ENCODE data around the gene TMPRSS13.
A peak's percentile ranks its signal among the peaks of the same experiment; 100 is the strongest.
"Not testable (repeated sequence)": the region's sequence is repeated elsewhere in the genome, so short reads cannot be mapped to it uniquely, and the experiment has no call there.

Gene TMPRSS13

DNA sequence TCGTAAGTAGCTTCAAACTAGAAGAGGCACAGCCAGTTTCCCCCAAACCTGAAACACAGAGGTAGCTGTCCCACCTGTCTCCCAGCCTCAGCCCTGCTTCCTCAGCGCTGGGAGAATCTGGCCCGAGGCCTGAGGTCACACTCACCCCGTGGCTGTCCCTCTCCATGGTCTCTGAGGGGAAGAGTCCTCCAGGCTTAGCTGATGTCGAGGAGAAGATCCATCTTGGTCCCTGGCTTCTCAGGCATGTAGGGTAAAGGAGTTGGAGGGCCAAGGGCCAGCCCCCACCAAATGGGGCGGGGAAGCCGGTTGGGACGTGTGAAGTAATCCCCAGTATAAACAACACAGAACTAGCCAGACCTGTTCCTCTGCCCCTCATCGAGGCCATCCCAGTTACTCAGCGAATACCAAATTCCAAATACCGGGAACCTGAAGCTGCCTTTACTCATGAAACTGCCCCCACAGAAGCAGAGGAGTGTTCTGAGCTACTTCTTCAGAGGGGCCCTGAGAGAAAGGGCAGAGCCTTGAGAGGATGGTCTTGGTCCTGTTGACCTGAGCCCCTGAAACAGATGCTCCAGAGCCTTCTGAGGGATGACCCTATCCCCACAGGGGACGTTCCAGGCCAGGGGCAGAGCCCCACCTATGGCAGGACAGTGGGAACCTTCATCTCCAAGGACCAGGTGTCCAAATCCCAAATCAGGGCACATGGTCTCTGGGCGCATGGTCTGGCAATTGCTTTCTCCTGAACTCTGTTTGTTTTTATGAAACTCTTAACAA lies at the start of gene TMPRSS13:
Gene TMPRSS13, minus strand, starts transcription at position 261 of the 774 bp plus-strand sequence. Its CDS starts 95 bp downstream, at position 166.
- Mint-ChIP-seq H3K27ac (peak within 1 kb of the TSS; percentile 99), H3K9me3 (no peaks in the 10 kb centered on the region), H3K27me3 (peaks cover 3% of the 10 kb centered on the region), H3K4me3 (peak within 1 kb of the TSS; percentile 46), H3K4me1 (ENCODE audit: low read depth) (peaks cover 65% of the 10 kb centered on the region), H3K36me3 (ENCODE audit: low read depth) (no peaks in the 10 kb centered on the region)

- H3K9me3 Mint-ChIP-seq, result no peaks in the 10 kb centered on the region
- no peaks in the 10 kb centered on the region for H3K27me3 Mint-ChIP-seq
- H3K36me3 Mint-ChIP-seq (ENCODE audit: low read depth), result peaks cover 20% of the 10 kb centered on the region
- peak overlapping the region; percentile 56 for H3K4me3 Mint-ChIP-seq
- H3K27ac Mint-ChIP-seq, result peak overlapping the region; percentile 77
- peaks cover 92% of the 10 kb centered on the region for H3K4me1 Mint-ChIP-seq (ENCODE audit: low read depth)
These were observed 49.8 kb upstream of the TMPRSS13 start for GRCh38 chr11:117978991-117979390.

DNA sequence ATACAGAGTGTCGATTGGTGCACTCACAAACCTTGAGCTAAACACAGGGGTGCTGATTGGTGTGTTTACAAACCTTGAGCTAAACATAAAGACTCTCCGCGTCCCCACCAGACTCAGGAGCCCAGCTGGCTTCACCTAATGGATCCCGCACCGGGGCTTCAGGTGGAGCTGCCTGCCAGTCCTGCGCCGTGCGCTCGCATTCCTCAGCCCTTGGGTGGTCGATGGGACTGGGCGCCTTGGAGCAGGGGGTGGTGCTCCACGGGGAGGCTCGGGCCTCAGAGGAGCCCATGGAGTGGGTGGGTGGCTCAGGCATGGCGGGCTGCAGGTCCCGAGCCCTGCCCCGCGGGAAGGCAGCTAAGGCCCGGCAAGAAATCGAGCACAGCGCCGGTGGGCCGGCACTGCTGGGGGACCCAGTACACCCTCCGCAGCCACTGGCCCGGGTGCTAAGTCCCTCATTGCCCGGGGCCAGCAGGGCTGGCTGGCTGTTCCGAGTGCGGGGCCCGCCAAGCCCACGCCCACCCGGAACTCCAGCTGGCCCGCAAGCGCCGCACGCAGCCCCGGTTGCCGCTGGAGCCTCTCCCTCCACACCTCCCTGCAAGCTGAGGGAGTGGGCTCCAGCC lies 49.2 kb upstream of the TMPRSS13 start:
- peak overlapping the region; percentile 79 for H3K4me3 Mint-ChIP-seq

GRCh38 chr11:117977612-117978264 lies 48.5 kb upstream of the TMPRSS13 start:
- Mint-ChIP-seq H3K4me3 (peak overlapping the region; percentile 79), H3K36me3 (ENCODE audit: low read depth) (peaks cover 18% of the 10 kb centered on the region), H3K4me1 (ENCODE audit: low read depth) (peaks cover 91% of the 10 kb centered on the region), H3K27ac (peak overlapping the region; percentile 89)
- not testable (repeated sequence) for H3K27me3 Mint-ChIP-seq, H3K9me3 Mint-ChIP-seq

More for the DNA sequence above, 49.2 kb upstream of the TMPRSS13 start:
- Mint-ChIP-seq H3K4me1 (ENCODE audit: low read depth) (peaks cover 91% of the 10 kb centered on the region), H3K36me3 (ENCODE audit: low read depth) (peaks cover 18% of the 10 kb centered on the region), H3K27ac (peak overlapping the region; percentile 89)
- not testable (repeated sequence) for H3K27me3 Mint-ChIP-seq, H3K9me3 Mint-ChIP-seq

GRCh38 chr11:117977029-117977428 lies 47.8 kb upstream of the TMPRSS13 start:
- peaks cover 18% of the 10 kb centered on the region for H3K36me3 Mint-ChIP-seq (ENCODE audit: low read depth)
- H3K4me1 Mint-ChIP-seq (ENCODE audit: low read depth), result peaks cover 91% of the 10 kb centered on the region
- no peaks in the 10 kb centered on the region for H3K27me3 Mint-ChIP-seq
- H3K27ac Mint-ChIP-seq, result peak overlapping the region; percentile 50
- H3K9me3 Mint-ChIP-seq, result no peaks in the 10 kb centered on the region
- H3K4me3 Mint-ChIP-seq, result peak overlapping the region; percentile 79

DNA sequence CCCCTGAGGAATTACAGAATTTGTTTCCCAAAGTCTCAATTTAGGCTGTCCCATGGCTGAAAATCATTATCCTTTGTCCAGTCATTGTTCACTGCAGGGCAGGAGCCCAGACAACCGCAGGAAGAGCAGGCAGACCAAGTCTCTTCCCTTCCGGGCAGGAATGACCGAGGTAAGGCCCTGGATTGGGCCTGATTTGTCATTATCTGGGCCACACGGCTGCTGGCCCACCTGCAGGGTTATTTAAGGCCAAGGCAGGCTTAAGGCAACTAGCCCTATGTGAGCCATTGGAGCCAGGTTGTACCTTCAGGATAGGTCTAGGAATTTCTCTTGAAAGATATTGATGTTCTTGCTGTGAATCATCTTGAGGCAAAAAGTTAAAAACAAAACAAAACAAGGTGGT lies 47.2 kb upstream of the TMPRSS13 start:
- no peak overlapping the region for H3K4me3 Mint-ChIP-seq
- peaks cover 90% of the 10 kb centered on the region for H3K4me1 Mint-ChIP-seq (ENCODE audit: low read depth)
- H3K36me3 Mint-ChIP-seq (ENCODE audit: low read depth), result peaks cover 18% of the 10 kb centered on the region
- no peak overlapping the region for H3K27ac Mint-ChIP-seq
- no peaks in the 10 kb centered on the region for H3K9me3 Mint-ChIP-seq
- no peaks in the 10 kb centered on the region for H3K27me3 Mint-ChIP-seq

DNA sequence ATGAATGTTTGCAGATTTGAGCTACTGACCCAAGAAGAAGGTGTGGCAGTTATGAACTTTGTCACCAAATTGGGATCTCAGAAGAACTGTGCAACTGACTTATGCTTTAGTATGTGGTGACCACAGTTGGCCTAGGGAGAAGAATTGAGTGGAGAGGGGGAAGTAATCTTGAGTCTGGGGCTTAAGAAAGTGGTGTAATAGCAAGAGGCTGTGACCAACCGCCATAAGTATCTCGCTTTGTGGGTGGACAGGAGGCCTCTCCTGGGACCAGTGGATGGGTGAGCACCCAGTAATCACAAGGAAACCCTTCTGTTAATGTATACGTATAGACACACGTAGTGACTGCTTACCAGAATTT lies 44.3 kb upstream of the TMPRSS13 start:
- H3K27me3 Mint-ChIP-seq, result no peaks in the 10 kb centered on the region
- no peaks in the 10 kb centered on the region for H3K9me3 Mint-ChIP-seq
- peaks cover 18% of the 10 kb centered on the region for H3K36me3 Mint-ChIP-seq (ENCODE audit: low read depth)
- H3K4me3 Mint-ChIP-seq, result no peak overlapping the region
- H3K4me1 Mint-ChIP-seq (ENCODE audit: low read depth), result peaks cover 94% of the 10 kb centered on the region
- H3K27ac Mint-ChIP-seq, result peak overlapping the region; percentile 4

GRCh38 chr11:117972629-117973502 lies 43.7 kb upstream of the TMPRSS13 start:
- Mint-ChIP-seq H3K27me3 (no peaks in the 10 kb centered on the region), H3K4me1 (ENCODE audit: low read depth) (peaks cover 91% of the 10 kb centered on the region), H3K27ac (peak overlapping the region; percentile 4), H3K9me3 (no peaks in the 10 kb centered on the region), H3K4me3 (no peak overlapping the region), H3K36me3 (ENCODE audit: low read depth) (peaks cover 16% of the 10 kb centered on the region)

GRCh38 chr11:117972044-117972443 lies 42.8 kb upstream of the TMPRSS13 start:
- no peaks in the 10 kb centered on the region for H3K9me3 Mint-ChIP-seq
- no peak overlapping the region for H3K27ac Mint-ChIP-seq
- H3K4me3 Mint-ChIP-seq, result no peak overlapping the region
- no peaks in the 10 kb centered on the region for H3K27me3 Mint-ChIP-seq
- peaks cover 7% of the 10 kb centered on the region for H3K36me3 Mint-ChIP-seq (ENCODE audit: low read depth)
- peaks cover 83% of the 10 kb centered on the region for H3K4me1 Mint-ChIP-seq (ENCODE audit: low read depth)

DNA sequence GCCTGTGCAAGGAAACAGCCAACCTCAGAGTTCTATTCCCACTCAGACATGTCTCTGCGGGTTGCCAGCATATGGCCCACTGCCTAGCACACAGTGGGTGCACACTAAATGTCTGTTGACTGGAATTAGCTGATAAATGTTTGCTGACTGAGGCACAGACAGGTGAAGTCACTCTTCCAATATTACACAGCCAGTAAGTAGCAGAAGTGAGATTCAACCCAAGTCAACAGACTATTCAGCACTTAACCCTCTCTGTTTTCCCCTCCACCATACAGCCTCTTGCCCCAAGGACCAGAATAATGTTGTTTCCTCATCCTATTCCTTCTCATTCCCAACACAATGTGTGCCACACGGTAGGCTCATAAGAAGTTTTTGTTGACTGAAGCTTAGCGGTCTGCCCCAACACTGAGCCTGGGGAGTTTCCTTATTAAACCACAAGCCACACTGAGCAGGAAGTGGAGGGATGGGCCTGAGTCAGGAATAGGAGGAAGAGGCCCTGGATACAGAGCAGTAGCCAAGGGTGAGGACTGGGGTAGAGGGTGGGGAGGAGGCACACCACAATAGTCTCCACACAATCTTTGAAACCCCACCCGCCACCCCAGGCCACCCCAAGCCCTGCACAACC lies 41.3 kb upstream of the TMPRSS13 start:
- H3K4me3 Mint-ChIP-seq, result peak overlapping the region; percentile 53
- no peaks in the 10 kb centered on the region for H3K9me3 Mint-ChIP-seq
- H3K4me1 Mint-ChIP-seq (ENCODE audit: low read depth), result peaks cover 71% of the 10 kb centered on the region
- no peaks in the 10 kb centered on the region for H3K27me3 Mint-ChIP-seq
- peak overlapping the region; percentile 86 for H3K27ac Mint-ChIP-seq
- no peaks in the 10 kb centered on the region for H3K36me3 Mint-ChIP-seq (ENCODE audit: low read depth)

GRCh38 chr11:117969160-117969991 lies 40.2 kb upstream of the TMPRSS13 start:
- peak overlapping the region; percentile 43 for H3K27ac Mint-ChIP-seq
- no peaks in the 10 kb centered on the region for H3K27me3 Mint-ChIP-seq
- no peaks in the 10 kb centered on the region for H3K9me3 Mint-ChIP-seq
- no peak overlapping the region for H3K4me3 Mint-ChIP-seq
- no peaks in the 10 kb centered on the region for H3K36me3 Mint-ChIP-seq (ENCODE audit: low read depth)
- peaks cover 61% of the 10 kb centered on the region for H3K4me1 Mint-ChIP-seq (ENCODE audit: low read depth)

DNA sequence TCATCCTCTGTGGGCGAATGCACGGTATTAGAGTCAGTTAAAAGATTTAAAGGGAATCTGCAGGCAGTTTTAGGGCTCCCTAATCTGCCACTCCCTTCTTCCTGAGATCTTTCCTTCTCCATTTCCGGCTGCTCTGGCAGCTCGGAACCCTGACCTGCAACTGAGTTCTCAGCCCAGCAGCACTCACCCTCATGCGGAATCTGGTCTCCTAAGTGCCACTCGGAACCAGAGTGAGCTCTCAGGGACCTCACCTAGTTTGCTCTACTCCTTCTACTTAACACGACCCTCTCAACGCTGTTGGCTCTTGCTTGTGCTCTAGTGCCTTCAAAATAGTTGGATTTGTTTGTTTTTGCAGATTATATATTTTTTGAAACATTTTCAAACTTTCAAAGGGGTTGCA lies 37.7 kb upstream of the TMPRSS13 start:
- no peaks in the 10 kb centered on the region for H3K9me3 Mint-ChIP-seq
- no peaks in the 10 kb centered on the region for H3K36me3 Mint-ChIP-seq (ENCODE audit: low read depth)
- H3K4me3 Mint-ChIP-seq, result no peak overlapping the region
- H3K27ac Mint-ChIP-seq, result no peak overlapping the region
- no peaks in the 10 kb centered on the region for H3K27me3 Mint-ChIP-seq
- peaks cover 43% of the 10 kb centered on the region for H3K4me1 Mint-ChIP-seq (ENCODE audit: low read depth)

DNA sequence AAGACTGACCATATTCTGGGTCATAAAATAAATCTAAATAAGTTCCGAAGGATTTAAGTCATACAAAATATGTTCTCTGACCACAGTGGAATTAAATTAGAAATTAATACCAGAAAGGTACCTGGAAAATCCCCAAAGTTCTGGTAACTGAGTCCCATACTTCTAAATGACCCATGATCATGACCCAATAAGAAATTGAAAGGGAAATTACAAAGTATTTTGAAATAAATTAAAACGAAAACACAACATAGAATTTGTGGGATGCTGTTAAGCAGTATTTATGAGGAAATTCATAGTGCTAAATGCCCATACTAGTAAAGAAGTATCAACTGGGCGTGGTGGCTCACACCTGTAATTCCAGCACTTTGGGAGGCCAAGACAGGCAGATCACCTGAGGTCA lies 33.6 kb upstream of the TMPRSS13 start:
- Mint-ChIP-seq H3K4me1 (ENCODE audit: low read depth) (peaks cover 35% of the 10 kb centered on the region), H3K27me3 (no peaks in the 10 kb centered on the region)

More for the DNA sequence above, 33.6 kb upstream of the TMPRSS13 start:
- peaks cover 4% of the 10 kb centered on the region for H3K36me3 Mint-ChIP-seq (ENCODE audit: low read depth)
- H3K27ac Mint-ChIP-seq, result no peak overlapping the region
- no peak overlapping the region for H3K4me3 Mint-ChIP-seq
- peaks cover 4% of the 10 kb centered on the region for H3K9me3 Mint-ChIP-seq

Data from stimulated activated naive CD8-positive, alpha-beta T cell treated with anti-CD3 and anti-CD28 coated beads, Interleukin-15, Interleukin-2, amounts not matched to agents 100 ng/mL and 50 ng/mL, for 24 hours (primary cell).